Right hindlimb (tissue), 1 donor: ENCODE results near the gene RNASET2.
A peak's percentile ranks its signal among the peaks of the same experiment; 100 is the strongest.

Source experiments
- DNase-seq: peaks from one replicate; pipeline ENCODE4 v3.0.0-alpha.2; 2018

Gene RNASET2

GRCh38 chr6:166956444-166957086, at the start of gene RNASET2:
TSS of gene RNASET2 (minus strand) at chr6:166956550. CDS start at chr6:166956182, 368 bp downstream.
- DNase-seq, result peak; percentile 96

GRCh38 chr6:167005350-167006159, 49.2 kb upstream of the RNASET2 start:
- no peak for DNase-seq

- no peak for DNase-seq
These were observed 44.4 kb upstream of the RNASET2 start for GRCh38 chr6:167000759-167001158.

DNA sequence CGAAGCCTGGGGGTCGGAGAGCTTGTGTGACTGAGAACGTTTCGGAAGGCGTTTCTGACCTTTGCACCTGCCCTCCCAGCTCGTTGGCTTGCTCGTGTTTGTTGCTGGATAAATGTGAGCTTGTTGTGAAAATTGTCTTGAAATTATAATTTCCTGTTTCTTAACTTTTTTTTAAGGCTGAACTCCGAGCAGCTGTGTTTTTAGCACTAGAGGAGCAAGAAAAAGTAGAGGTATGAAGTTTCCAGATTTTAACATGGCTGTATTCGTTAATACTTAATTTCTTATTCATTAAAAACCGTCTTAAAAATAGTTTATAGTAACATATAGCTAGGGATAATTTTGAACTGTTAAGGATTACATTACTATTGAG, 43.5 kb upstream of the RNASET2 start:
- no peak for DNase-seq

GRCh38 chr6:166999145-166999883, 43.0 kb upstream of the RNASET2 start, which contains the start of gene CEP43:
TSS of gene CEP43 (plus strand) at chr6:166999397. CDS start at chr6:166999413, 16 bp downstream.
- DNase-seq, result peak; percentile 99

DNA sequence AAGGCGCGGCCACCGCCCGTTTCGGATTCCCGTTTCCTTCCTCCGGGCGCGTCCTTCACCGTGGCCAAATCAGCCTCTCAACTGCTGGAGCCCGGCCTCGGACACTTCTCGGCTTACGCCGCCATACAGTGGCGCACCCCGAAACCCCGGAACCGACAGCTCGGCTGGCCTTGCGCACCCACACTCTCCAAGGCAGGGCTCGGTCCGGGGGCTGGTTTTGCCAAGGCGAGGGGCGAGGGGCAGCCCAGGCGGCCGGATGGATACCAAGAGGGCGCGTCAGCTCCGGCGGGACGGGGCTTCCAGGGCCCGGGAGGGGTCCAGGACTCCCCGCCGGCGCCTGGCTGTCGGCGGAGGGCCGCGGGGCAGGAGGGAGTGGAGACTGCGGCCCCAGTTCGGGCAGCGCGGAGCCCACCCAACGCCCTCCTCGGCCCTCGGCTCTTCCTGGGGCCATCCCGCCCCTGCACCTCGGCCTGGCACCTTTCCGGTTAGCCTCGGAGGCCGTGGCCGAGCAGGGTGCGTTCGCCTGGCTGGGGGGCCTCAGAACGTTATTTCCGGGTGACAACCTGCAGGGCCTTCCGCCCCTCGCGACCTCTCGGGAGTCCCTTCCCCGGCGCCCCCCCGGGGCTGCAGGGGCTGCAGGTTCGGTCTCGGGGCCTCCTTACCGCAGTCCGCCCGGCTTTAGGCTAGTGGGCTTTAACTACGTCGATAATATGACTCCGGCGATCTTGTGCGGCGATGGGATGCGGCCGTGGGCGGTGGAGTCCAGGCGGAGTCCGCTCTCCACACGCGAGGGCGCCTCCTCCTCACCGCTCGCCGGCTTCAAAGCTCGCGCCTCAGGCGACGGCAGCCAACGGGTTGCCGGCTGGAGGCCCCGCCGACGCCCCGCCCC, 42.1 kb upstream of the RNASET2 start:
- no peak for DNase-seq

GRCh38 chr6:166997768-166998255, 41.5 kb upstream of the RNASET2 start:
- DNase-seq, result peak; percentile 68

GRCh38 chr6:166997348-166997747, 41.0 kb upstream of the RNASET2 start:
- DNase-seq, result no peak

DNA sequence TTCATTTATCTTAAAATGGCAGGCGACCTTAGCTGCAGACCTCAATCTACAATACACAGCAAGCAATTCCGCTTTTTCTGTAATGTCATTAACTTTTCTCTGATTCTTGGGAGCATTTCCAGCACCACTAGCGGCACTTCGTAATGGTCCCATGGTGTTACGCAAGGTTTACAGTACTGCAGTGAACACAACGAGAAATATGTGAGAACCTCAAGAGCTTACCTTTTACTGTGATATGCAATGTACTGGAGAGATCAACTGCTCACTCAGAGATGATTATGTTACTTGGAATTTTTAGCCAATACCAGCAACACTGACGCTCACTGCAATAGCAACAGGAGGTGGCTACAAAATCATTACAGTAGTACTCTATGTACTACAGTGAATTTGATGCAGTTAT, 40.1 kb upstream of the RNASET2 start:
- no peak for DNase-seq

- DNase-seq, result no peak
These were observed 33.2 kb upstream of the RNASET2 start for GRCh38 chr6:166989427-166990032.

- DNase-seq, result no peak
These were observed 32.4 kb upstream of the RNASET2 start for GRCh38 chr6:166988674-166989201.

DNA sequence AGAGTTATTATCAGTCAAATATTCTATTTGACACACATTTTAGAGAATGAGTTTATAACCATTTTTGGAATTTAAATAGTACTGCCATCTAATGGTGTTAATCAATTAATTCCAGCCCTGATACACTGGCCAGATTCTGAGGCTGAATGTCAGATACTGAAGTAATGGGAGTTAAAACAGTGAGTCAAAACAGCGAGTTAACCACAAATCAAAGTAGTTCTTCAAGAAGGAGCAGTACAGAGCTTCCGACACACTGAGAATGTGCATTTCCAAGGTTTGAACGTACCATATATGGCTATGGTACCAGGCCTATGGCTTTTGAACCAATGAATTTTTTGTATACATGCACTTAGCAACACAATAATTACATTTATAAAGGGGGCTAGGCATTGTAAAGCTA, 31.6 kb upstream of the RNASET2 start:
- DNase-seq, result no peak

DNA sequence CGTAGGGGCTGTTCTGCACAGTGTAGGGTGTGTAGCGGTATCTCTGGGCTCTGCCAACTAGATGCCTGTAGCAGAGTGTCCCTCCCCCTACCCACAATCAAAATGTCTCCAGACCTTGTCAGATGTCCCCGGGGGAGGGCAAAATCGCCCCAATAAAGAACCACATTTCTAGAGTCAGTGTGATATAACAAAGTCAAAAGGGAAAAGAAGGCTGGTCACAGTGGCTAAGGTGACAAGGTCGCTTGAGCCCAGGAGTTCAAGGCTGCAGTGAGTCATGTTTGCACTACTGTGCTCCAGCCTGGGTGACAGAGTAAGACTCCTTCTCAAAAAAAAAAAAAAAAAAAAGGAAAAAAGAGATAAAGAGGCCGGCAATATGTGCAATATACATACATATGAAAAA, 31.1 kb upstream of the RNASET2 start:
- no peak for DNase-seq

- no peak for DNase-seq
These were observed 24.4 kb upstream of the RNASET2 start for GRCh38 chr6:166980738-166981137.

DNA sequence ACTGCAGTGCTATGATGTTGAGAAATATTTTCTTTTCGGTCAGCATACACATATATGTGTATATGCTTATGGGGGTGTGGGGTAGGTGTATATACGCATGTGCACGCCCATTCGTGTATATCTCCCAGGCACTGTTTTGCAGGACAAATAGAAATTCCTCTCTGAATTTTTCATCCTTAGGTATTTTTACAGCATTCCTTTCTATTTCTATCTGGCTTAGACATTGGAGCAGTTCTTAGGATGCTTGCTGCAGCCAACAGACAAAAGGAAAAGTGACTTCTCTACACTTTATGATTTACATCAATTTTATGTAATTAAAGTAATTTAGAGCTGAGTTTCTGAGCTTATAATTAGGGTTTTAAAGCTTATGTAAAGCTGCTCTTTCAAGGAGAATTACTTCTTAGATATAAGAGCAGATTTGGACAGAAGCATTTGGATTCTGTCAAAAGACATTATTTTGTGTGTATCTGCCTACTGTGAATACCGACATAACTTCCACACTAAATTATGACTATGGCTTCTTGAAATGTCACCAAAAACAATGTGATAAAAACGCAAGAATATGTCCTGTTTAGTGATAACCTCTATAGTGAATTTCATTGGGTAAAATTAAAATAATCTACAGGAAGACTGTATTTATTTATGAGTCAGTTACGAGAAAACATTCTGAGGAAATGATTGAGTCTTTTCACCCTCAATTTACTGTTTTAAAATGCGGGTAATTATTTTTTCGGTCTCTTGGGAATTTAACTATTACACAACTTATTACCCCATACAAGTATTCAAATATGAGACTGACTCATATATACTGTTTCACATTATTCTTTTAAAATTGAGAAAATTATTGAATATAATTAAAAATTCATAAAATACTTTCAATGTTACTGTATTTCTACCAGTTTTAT, 21.5 kb upstream of the RNASET2 start:
- DNase-seq, result no peak

DNA sequence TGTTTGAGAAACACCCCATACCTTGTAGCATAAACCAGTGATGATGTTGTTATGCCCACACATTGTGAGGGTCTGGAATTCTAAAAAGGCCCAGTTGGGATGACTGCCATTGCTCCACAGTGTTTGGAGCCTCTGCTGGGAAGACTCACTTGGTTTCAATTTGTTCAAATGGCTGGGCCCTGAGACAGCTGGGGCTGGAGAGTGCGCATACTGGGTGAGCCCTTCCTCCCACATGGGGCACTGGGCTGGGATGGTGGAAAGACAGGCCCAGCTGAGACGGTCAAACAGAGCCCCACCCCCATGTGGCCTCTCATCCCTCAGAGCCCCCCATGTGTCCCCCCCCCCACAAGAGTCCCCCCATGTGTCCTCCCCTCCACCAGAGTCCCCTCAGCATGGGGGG, 20.3 kb upstream of the RNASET2 start:
- no peak for DNase-seq

GRCh38 chr6:166972101-166972500, 15.8 kb upstream of the RNASET2 start:
- no peak for DNase-seq

GRCh38 chr6:166971271-166971670, 14.9 kb upstream of the RNASET2 start:
- no peak for DNase-seq

GRCh38 chr6:166970776-166971175, 14.4 kb upstream of the RNASET2 start:
- no peak for DNase-seq

- no peak for DNase-seq
These were observed 13.7 kb upstream of the RNASET2 start for GRCh38 chr6:166970091-166970490.
